CD4-positive, CD25-positive, alpha-beta regulatory T cell (primary cell): Measurements from ENCODE around the gene SMAD3. TPM values are rescaled to one million over a fixed set of nuclear protein-coding genes. Genes with fewer than 3 reads are reported as not detected.

Source experiments
- ATAC-seq, 2 donors: fragments of 150-1000 bp; cut with Tn5 transposase; one replicate each; pipeline ENCODE4 v1.10.0; 2021; ENCODE audit warnings: low read depth in 2 of 2, moderate number of reproducible peaks in 2 of 2, moderate library complexity in 1 of 2
- DNase-seq, 3 donors: peaks; one replicate each; pipeline versions ENCODE4 v3.0.0 to v3.0.0-alpha.2; 2012 to 2022; ENCODE audit warnings: mixed read lengths in 1 of 3
- H3K27ac ChIP-seq: one replicate; pipeline ENCODE4 v1.7.0; 2013; ENCODE audit warnings: mild to moderate bottlenecking, low read length; ENCODE audit not compliant: insufficient read depth, poor library complexity, severe bottlenecking
- H3K27me3 ChIP-seq: one replicate; pipeline ENCODE4 v1.7.0; 2013; ENCODE audit warnings: low read length; ENCODE audit not compliant: control insufficient read depth, insufficient read depth
- H3K36me3 ChIP-seq: one replicate; pipeline ENCODE4 v1.7.0; 2013; ENCODE audit warnings: mild to moderate bottlenecking, low read length, moderate library complexity; ENCODE audit not compliant: control insufficient read depth, insufficient read depth
- H3K4me1 ChIP-seq: 2 replicates; pipeline ENCODE4 v1.7.0; 2013; ENCODE audit warnings: mild to moderate bottlenecking, low read length; ENCODE audit not compliant: insufficient read depth, control insufficient read depth, poor library complexity, severe bottlenecking
- H3K4me3 ChIP-seq: one replicate; pipeline ENCODE4 v1.7.0; 2013; ENCODE audit warnings: low read depth, mild to moderate bottlenecking, low read length, moderate library complexity
- H3K9me3 ChIP-seq, 2 experiments: 1 replicate in 1 of 2; 2 replicates in 1 of 2; pipeline ENCODE4 v1.7.0; 2013; ENCODE audit warnings: low read length in 2 of 2, mild to moderate bottlenecking in 1 of 2, moderate library complexity in 1 of 2; ENCODE audit not compliant: control insufficient read depth in 2 of 2
- H3K27ac Mint-ChIP-seq, 3 donors: one replicate each; pipeline ENCODE4 v1.8.0; 2020 to 2022; ENCODE audit warnings: mild to moderate bottlenecking in 3 of 3, mixed read lengths in 3 of 3, moderate library complexity in 2 of 3
- H3K27me3 Mint-ChIP-seq: one replicate; pipeline ENCODE4 v1.8.0; 2022; ENCODE audit warnings: mild to moderate bottlenecking, mixed read lengths
- H3K36me3 Mint-ChIP-seq: one replicate; pipeline ENCODE4 v1.8.0; 2020; ENCODE audit warnings: mixed read lengths
- H3K4me1 Mint-ChIP-seq, 4 donors: one replicate each; pipeline ENCODE4 v1.8.0; 2020 to 2022; ENCODE audit warnings: mixed read lengths in 4 of 4, mild to moderate bottlenecking in 1 of 4
- H3K4me3 Mint-ChIP-seq, 4 donors: one replicate each; pipeline ENCODE4 v1.8.0; 2020 to 2022; ENCODE audit warnings: mild to moderate bottlenecking in 4 of 4, mixed read lengths in 4 of 4, moderate library complexity in 3 of 4
- H3K9me3 Mint-ChIP-seq, 7 donors: one replicate each; pipeline ENCODE4 v1.8.0; 2020 to 2022; ENCODE audit warnings: mixed read lengths in 7 of 7, mild to moderate bottlenecking in 3 of 7, moderate library complexity in 2 of 7
- polyA plus RNA-seq, 4 donors: library from polyadenylated mRNA; unstranded; fragments of 300-500 nt; fragmentation: Illumina TruSeq; gene quantifications; one replicate each; pipeline ENCODE4 v1.2.3, GENCODE V29; 2021
- total RNA-seq: library from RNA; stranded (reverse); gene quantifications from one replicate; pipeline ENCODE4 v1.2.3, GENCODE V29; 2022

The SMAD3 gene
- total and polyA plus RNA-seq, 5 donors from 2014 or later, result 12.0 to 76.6 (median 14.7) TPM

- peaks cover 0 to 8% (median 1%) of the 10 kb centered on the region in 7 donors for H3K9me3 Mint-ChIP-seq
- H3K27me3 ChIP-seq, result no peaks in the 10 kb centered on the region
- peak overlapping the region; percentile 7 for H3K27ac ChIP-seq
- H3K27ac Mint-ChIP-seq, result peak overlapping the region; percentile 53 to 87 (median 55)
- no peaks in the 10 kb centered on the region for H3K27me3 Mint-ChIP-seq
- peaks cover 26% of the 10 kb centered on the region for H3K36me3 Mint-ChIP-seq
- DNase-seq (no peak), ATAC-seq (peak in 1 of 2 donors; percentile 34)
- H3K4me1 Mint-ChIP-seq, result peaks cover 25 to 79% (median 58%) of the 10 kb centered on the region in 4 donors
- H3K36me3 ChIP-seq, result peaks cover 2% of the 10 kb centered on the region
- peaks cover 0 to 4% of the 10 kb centered on the region in 2 experiments for H3K9me3 ChIP-seq
- H3K4me1 ChIP-seq, result peaks cover 73% of the 10 kb centered on the region
- H3K4me3 ChIP-seq, result peak overlapping the region; percentile 49
- H3K4me3 Mint-ChIP-seq, result peak overlapping the region in 2 of 4 donors; percentile 38 to 43
These were observed 44.0 kb downstream of the SMAD3 start for GRCh38 chr15:67109141-67110034.

DNA sequence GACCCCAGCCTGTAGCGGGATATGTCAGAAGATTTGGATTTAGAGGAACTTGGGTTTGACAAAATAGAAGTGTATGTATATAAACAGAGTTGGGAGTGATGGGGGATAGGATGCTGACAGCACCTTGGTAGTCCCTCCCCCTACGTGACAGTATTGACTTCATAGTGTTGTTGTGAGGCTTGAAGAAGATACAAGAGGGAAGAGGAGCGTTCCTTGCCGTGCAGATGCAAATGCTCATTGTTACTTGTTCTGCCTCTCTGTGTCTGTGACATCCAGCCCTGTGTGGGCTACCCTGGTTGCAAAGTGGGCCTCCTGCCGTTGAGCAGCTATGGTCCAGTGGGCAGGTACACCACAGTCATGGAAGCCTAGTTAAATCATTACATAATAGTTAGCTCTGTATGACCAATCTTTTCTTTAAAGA is 45.0 kb downstream of the SMAD3 start:
- peaks cover 2% of the 10 kb centered on the region for H3K36me3 ChIP-seq
- peak overlapping the region; percentile 49 for H3K4me3 ChIP-seq
- Mint-ChIP-seq H3K36me3 (peaks cover 27% of the 10 kb centered on the region), H3K27ac (peak overlapping the region; percentile 50 to 87 (median 72)), H3K4me1 (peaks cover 35 to 84% (median 68%) of the 10 kb centered on the region in 4 donors), H3K27me3 (no peaks in the 10 kb centered on the region), H3K4me3 (peak overlapping the region; percentile 36 to 64 (median 48)), H3K9me3 (peaks cover 0 to 8% (median 1%) of the 10 kb centered on the region in 7 donors)
- H3K4me1 ChIP-seq, result peaks cover 73% of the 10 kb centered on the region
- ATAC-seq, result no peak
- no peak for DNase-seq
- peak overlapping the region; percentile 7 for H3K27ac ChIP-seq
- no peaks in the 10 kb centered on the region for H3K27me3 ChIP-seq
- peaks cover 0 to 4% of the 10 kb centered on the region in 2 experiments for H3K9me3 ChIP-seq

GRCh38 chr15:67110958-67111864 is 45.8 kb downstream of the SMAD3 start:
- Mint-ChIP-seq H3K27ac (peak overlapping the region; percentile 69 to 87 (median 72)), H3K4me1 (peaks cover 37 to 84% (median 73%) of the 10 kb centered on the region in 4 donors), H3K27me3 (no peaks in the 10 kb centered on the region), H3K36me3 (peaks cover 23% of the 10 kb centered on the region), H3K4me3 (peak overlapping the region in 2 of 4 donors; percentile 36 to 71), H3K9me3 (peaks cover 0 to 8% (median 1%) of the 10 kb centered on the region in 7 donors)
- Histone ChIP-seq H3K36me3 (peaks cover 2% of the 10 kb centered on the region), H3K4me1 (peaks cover 73% of the 10 kb centered on the region), H3K9me3 (peaks cover 0 to 4% of the 10 kb centered on the region in 2 experiments), H3K27me3 (no peaks in the 10 kb centered on the region), H3K27ac (no peak overlapping the region), H3K4me3 (peak overlapping the region; percentile 49)
- DNase-seq, result peak in 2 of 3 donors; percentile 42 to 63
- peak; percentile 33 to 34 for ATAC-seq

DNA sequence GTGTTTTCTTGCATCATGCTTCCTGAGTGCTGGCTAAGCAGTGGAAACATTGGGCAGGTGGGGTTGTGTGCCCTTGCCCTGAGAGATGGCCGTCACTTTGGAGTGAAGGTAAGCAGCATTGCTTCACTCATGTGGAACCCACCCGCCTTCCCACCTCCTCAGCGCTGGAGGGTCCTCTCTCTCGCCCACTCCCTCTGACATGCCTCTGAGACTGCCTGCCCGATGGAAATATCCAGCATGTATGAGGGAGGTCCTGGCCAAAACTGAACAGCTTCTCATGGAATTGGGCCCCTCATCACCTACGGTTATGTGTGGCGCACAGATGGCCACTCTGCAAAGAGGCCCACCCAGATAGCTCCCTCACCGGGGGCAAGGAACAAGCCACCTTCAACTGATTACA is 48.6 kb downstream of the SMAD3 start:
- ATAC-seq (no peak), DNase-seq (no peak)
- Histone ChIP-seq H3K27ac (no peak overlapping the region), H3K27me3 (no peaks in the 10 kb centered on the region), H3K4me1 (peaks cover 76% of the 10 kb centered on the region), H3K36me3 (peaks cover 2% of the 10 kb centered on the region), H3K4me3 (no peak overlapping the region), H3K9me3 (peaks cover 0 to 4% of the 10 kb centered on the region in 2 experiments)
- peak overlapping the region; percentile 52 to 79 (median 70) for H3K4me3 Mint-ChIP-seq
- H3K9me3 Mint-ChIP-seq, result peaks cover 0 to 8% (median 1%) of the 10 kb centered on the region in 7 donors
- H3K4me1 Mint-ChIP-seq, result peaks cover 32 to 93% (median 79%) of the 10 kb centered on the region in 4 donors
- peak overlapping the region in 2 of 3 donors; percentile 92 for H3K27ac Mint-ChIP-seq
- peaks cover 16% of the 10 kb centered on the region for H3K36me3 Mint-ChIP-seq
- no peaks in the 10 kb centered on the region for H3K27me3 Mint-ChIP-seq

- Mint-ChIP-seq H3K9me3 (peaks cover 0 to 8% (median 1%) of the 10 kb centered on the region in 7 donors), H3K36me3 (peaks cover 16% of the 10 kb centered on the region), H3K27ac (peak overlapping the region; percentile 92 to 95 (median 92)), H3K27me3 (no peaks in the 10 kb centered on the region), H3K4me3 (peak overlapping the region; percentile 52 to 80 (median 76)), H3K4me1 (peaks cover 32 to 93% (median 78%) of the 10 kb centered on the region in 4 donors)
- peak overlapping the region; percentile 48 for H3K27ac ChIP-seq
- H3K4me1 ChIP-seq, result peaks cover 76% of the 10 kb centered on the region
- H3K9me3 ChIP-seq, result peaks cover 0 to 4% of the 10 kb centered on the region in 2 experiments
- H3K36me3 ChIP-seq, result peaks cover 1% of the 10 kb centered on the region
- DNase-seq (peak in 1 of 3 donors; percentile 69), ATAC-seq (peak; percentile 10 to 41)
- H3K4me3 ChIP-seq, result peak overlapping the region; percentile 38
- no peaks in the 10 kb centered on the region for H3K27me3 ChIP-seq
These were observed 49.6 kb downstream of the SMAD3 start for GRCh38 chr15:67114846-67115585.

DNA sequence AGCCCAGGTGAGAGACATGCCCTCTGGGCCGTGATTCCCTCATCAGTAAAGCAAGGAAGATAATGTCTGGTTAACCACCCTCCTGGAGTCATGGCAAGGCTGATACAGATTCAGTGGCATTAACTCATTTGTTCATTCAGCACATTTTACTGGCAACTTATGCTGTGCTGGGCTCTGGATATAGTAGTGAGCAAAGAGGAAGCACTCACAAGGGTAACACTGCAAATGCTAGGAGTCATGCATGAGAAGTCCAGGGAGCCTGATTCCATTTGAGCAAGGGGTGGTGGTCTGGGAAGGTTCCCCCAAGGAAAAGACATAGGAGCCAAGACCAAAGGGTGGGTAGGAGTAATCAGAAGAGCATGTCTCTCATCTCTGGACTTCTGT is 50.2 kb downstream of the SMAD3 start:
- no peak for ATAC-seq

More for the DNA sequence above, 50.2 kb downstream of the SMAD3 start:
- peaks cover 16% of the 10 kb centered on the region for H3K36me3 Mint-ChIP-seq
- DNase-seq, result no peak
- peaks cover 76% of the 10 kb centered on the region for H3K4me1 ChIP-seq
- H3K27me3 ChIP-seq, result no peaks in the 10 kb centered on the region
- H3K27ac ChIP-seq, result peak overlapping the region; percentile 48
- peaks cover 0 to 8% (median 1%) of the 10 kb centered on the region in 7 donors for H3K9me3 Mint-ChIP-seq
- H3K27me3 Mint-ChIP-seq, result no peaks in the 10 kb centered on the region
- H3K4me3 Mint-ChIP-seq, result peak overlapping the region; percentile 34 to 79 (median 58)
- peaks cover 34 to 93% (median 78%) of the 10 kb centered on the region in 4 donors for H3K4me1 Mint-ChIP-seq
- H3K9me3 ChIP-seq, result peaks cover 0 to 4% of the 10 kb centered on the region in 2 experiments
- H3K4me3 ChIP-seq, result peak overlapping the region; percentile 38
- no peaks in the 10 kb centered on the region for H3K36me3 ChIP-seq
- peak overlapping the region; percentile 92 to 95 (median 92) for H3K27ac Mint-ChIP-seq
